Esophagus squamous epithelium (tissue), 5 donors: ENCODE measurements around the gene MNAT1. TPM values are rescaled to one million over a fixed set of nuclear protein-coding genes. Genes with fewer than 3 reads are reported as not detected.

Experiments
- DNase-seq: peaks from one replicate; lab custom pipeline; 2025; lab: John Stamatoyannopoulos, UW
- H3K27ac ChIP-seq, 4 donors: fragments of 200-600 bp; sonication (generic); one replicate each; pipeline ENCODE4 v1.5.1; 2016 to 2019; ENCODE audit warnings: mild to moderate bottlenecking in 1 of 4
- H3K27me3 ChIP-seq, 4 donors: fragments of 200-600 bp; sonication (generic); 1 replicate in 3 of 4; 2 replicates in 1 of 4; pipeline versions ENCODE4 v1.5.1 to v1.6.0; 2017 to 2021; ENCODE audit warnings: antibody characterized with exemption in 1 of 4
- H3K36me3 ChIP-seq, 3 donors: fragments of 200-600 bp; sonication (generic); one replicate each; pipeline ENCODE4 v1.5.1; 2016 to 2019
- H3K4me1 ChIP-seq, 3 donors: fragments of 200-600 bp; sonication (generic); one replicate each; pipeline ENCODE4 v1.5.1; 2017 to 2019
- H3K4me3 ChIP-seq, 4 donors: fragments of 200-600 bp; sonication (generic); 1 replicate in 3 of 4; 2 replicates in 1 of 4; pipeline ENCODE4 v1.5.1; 2016 to 2019; ENCODE audit warnings: mild to moderate bottlenecking in 2 of 4, moderate library complexity in 1 of 4
- H3K9me3 ChIP-seq, 3 donors: fragments of 200-600 bp; sonication (generic); one replicate each; pipeline ENCODE4 v1.5.1; 2016 to 2019
- POLR2A ChIP-seq, 4 donors: fragments of 450-650 bp; IDR thresholded peaks; one replicate each; pipeline ENCODE4 v1.6.1; 2017; ENCODE audit warnings: antibody characterized with exemption in 4 of 4, mild to moderate bottlenecking in 4 of 4, moderate library complexity in 3 of 4
- WGBS, 2 donors: methylation state at CpG; one replicate each; pipeline ENCODE4 v1.1.5; 2018; 5-methylcytosine and 5-hydroxymethylcytosine counted together
- intact Hi-C: fragments of 100-400 bp; cut with DNase I; formaldehyde crosslinking; loops from one replicate; pipeline ENCODE4 v1.15.0; 2022
- total RNA-seq, 4 donors: library from RNA; depleted of rRNA; stranded (reverse); fragments of >200 nt; gene quantifications; one replicate each; pipeline ENCODE4 v1.1.0, GENCODE V29; 2016
- TF ChIP-seq, protein P1 (sequence below), 6 experiments: fragments of 450-650 bp in 4 of 6; fragments of 200-600 bp in 2 of 6; sonication (generic) in 2 of 6; IDR thresholded peaks; one replicate each; pipeline ENCODE4 v1.5.1; 2016 to 2019; ENCODE audit warnings: antibody characterized with exemption in 6 of 6, mild to moderate bottlenecking in 4 of 6, moderate library complexity in 4 of 6
- donor health status: DM: yes; HTN: yes; CAD: no.

Gene MNAT1
- total RNA-seq, 4 donors from 2014 or later, result 16.7 to 39.1 (median 24.4) TPM

DNA sequence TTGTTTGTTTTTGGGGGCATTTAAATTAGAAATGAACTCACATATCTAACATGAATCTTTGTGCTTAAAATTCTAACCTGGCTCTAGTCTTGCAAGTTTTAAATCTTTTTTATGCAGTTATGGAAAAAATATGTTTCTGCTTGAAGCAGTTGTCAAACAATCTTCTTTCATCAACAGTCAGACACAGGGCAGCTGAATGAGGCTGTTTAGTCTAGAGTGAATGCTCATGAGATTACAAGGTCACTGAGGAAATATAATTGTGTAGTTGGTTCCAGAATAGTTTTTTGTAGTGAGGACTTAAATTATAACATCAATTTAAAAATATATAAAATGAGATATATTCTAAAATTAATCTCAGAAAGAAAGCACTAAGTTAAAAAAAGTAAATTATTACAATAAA lies 169.8 kb downstream of the MNAT1 start:
- DNase-seq, result no peak

DNA sequence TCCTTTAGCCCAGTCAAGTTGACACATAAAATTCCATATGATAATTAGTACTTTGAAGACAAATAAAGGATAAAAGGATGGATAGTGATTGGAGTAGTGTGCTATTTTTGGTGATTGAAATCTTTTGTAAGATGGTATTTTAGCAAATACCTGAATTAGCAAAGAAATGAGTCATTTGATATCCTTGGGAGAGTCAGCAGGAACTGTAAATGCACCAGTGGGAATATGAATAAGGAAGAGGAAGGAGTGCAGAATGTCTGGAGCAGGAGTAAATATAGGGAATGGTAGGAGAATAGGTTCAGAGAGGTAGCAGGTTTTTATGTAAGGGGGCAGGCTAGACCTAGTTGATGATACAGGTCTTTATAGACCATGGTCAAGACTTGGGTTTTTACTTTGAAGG lies 171.4 kb downstream of the MNAT1 start:
- intact Hi-C loops, result no loop called here
- no peak overlapping the region for H3K4me3 ChIP-seq
- TF ChIP-seq, protein P1, sequence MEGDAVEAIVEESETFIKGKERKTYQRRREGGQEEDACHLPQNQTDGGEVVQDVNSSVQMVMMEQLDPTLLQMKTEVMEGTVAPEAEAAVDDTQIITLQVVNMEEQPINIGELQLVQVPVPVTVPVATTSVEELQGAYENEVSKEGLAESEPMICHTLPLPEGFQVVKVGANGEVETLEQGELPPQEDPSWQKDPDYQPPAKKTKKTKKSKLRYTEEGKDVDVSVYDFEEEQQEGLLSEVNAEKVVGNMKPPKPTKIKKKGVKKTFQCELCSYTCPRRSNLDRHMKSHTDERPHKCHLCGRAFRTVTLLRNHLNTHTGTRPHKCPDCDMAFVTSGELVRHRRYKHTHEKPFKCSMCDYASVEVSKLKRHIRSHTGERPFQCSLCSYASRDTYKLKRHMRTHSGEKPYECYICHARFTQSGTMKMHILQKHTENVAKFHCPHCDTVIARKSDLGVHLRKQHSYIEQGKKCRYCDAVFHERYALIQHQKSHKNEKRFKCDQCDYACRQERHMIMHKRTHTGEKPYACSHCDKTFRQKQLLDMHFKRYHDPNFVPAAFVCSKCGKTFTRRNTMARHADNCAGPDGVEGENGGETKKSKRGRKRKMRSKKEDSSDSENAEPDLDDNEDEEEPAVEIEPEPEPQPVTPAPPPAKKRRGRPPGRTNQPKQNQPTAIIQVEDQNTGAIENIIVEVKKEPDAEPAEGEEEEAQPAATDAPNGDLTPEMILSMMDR (IDR thresholded peaks at IDR 0.05), result no peak
- TF ChIP-seq POLR2A (IDR thresholded peaks at IDR 0.05), result no peak
- no peaks in the 10 kb centered on the region for H3K36me3 ChIP-seq
- H3K27ac ChIP-seq, result no peak overlapping the region
- no peaks in the 10 kb centered on the region for H3K9me3 ChIP-seq
- no peaks in the 10 kb centered on the region for H3K4me1 ChIP-seq
- no peak for DNase-seq
- no peaks in the 10 kb centered on the region for H3K27me3 ChIP-seq

More for the DNA sequence above, 169.8 kb downstream of the MNAT1 start:
- Histone ChIP-seq H3K27ac (no peak overlapping the region), H3K9me3 (no peaks in the 10 kb centered on the region), H3K4me3 (no peak overlapping the region), H3K27me3 (no peaks in the 10 kb centered on the region), H3K4me1 (no peaks in the 10 kb centered on the region), H3K36me3 (no peaks in the 10 kb centered on the region)
- TF ChIP-seq, protein P1 (IDR thresholded peaks at IDR 0.05), result no peak
- TF ChIP-seq POLR2A (IDR thresholded peaks at IDR 0.05), result no peak
- intact Hi-C loops, result no loop called here

DNA sequence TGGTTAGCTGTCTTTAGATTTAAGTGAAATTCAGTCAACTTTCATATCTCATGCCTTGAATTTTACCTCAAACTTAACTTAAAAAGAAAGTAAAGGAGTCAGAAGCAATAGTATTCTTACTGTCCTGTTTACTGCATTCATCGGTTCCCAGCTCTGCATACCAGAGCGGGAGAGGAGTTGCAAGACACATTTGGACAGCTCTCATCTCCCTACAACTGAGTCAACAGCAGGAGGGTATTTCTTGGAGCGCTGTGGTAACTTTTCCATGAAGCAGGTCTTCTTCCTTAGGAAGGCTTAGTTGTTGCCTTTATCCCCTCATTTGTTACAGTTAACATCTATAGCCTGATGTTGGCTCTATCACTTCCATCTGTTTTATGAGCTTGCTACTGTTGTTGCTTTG lies 181.2 kb downstream of the MNAT1 start:
- DNase-seq, result no peak
- no peak for TF ChIP-seq POLR2A (IDR thresholded peaks at IDR 0.05)
- TF ChIP-seq, protein P1 (IDR thresholded peaks at IDR 0.05), result no peak
- intact Hi-C loops, result no loop called here

DNA sequence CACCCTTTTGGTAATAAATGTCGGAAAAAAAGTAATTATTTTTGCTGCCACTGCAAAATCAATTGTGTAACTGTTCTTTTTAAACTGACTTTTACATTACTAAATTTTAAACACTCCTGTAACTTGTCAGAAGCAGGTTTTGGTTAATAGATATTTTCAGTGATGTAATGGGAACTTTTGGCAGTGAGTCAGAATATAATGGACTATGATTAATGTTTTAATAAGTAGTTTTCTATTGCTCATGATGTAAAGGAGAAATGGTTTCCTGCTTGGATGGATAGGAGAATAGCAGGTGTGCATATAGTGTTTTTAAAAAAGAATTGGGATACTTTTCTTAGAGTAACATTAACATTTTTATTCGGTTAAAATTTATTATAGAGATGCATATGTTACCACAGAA lies 187.5 kb downstream of the MNAT1 start:
- Histone ChIP-seq H3K4me3 (no peak overlapping the region), H3K4me1 (no peaks in the 10 kb centered on the region), H3K27ac (no peak overlapping the region), H3K36me3 (no peaks in the 10 kb centered on the region), H3K27me3 (no peaks in the 10 kb centered on the region), H3K9me3 (no peaks in the 10 kb centered on the region)
- DNase-seq, result no peak
- WGBS, 2 donors, result 86 to 95% methylated on average over 2 of the region's 2 CpGs
- TF ChIP-seq, protein P1 (IDR thresholded peaks at IDR 0.05), result no peak
- TF ChIP-seq POLR2A (IDR thresholded peaks at IDR 0.05), result no peak
- intact Hi-C loops, result no loop called here

More for the DNA sequence above, 181.2 kb downstream of the MNAT1 start:
- WGBS, 2 donors, result 85 to 96% methylated on average over 3 of the region's 3 CpGs
- Histone ChIP-seq H3K36me3 (no peaks in the 10 kb centered on the region), H3K4me1 (no peaks in the 10 kb centered on the region), H3K27ac (no peak overlapping the region), H3K27me3 (no peaks in the 10 kb centered on the region), H3K9me3 (peaks cover 0 to 5% (median 0%) of the 10 kb centered on the region in 3 donors), H3K4me3 (no peak overlapping the region)

DNA sequence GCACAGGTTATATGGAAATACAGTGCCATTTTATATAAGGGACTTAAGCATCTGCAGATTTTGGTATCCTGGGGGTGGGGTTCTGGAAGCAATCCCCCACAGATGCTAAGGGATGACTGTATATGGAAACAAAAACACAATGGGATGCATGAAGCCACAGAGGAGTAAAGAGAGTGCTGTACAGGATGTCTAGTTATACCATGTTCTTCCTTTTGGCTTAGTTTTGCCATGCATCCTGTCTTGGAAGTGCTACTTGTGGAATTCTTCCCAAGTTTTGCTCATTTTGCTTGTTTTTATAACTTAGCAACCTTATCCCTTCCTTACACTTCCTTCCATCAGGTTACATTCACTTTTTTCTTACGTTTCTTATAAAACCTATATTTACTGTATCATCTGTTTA lies 190.7 kb downstream of the MNAT1 start:
- H3K27me3 ChIP-seq, result no peaks in the 10 kb centered on the region
- no peak overlapping the region for H3K27ac ChIP-seq
- no peak overlapping the region for H3K4me3 ChIP-seq
- intact Hi-C loops, result no loop called here
- H3K9me3 ChIP-seq, result no peaks in the 10 kb centered on the region
- WGBS, 2 donors, result 85 to 91% methylated on average over 1 of the region's 1 CpG
- DNase-seq, result no peak
- no peaks in the 10 kb centered on the region for H3K36me3 ChIP-seq
- no peaks in the 10 kb centered on the region for H3K4me1 ChIP-seq
- TF ChIP-seq, protein P1 (IDR thresholded peaks at IDR 0.05), result no peak
- TF ChIP-seq POLR2A (IDR thresholded peaks at IDR 0.05), result no peak
